Lung microvascular endothelial cell (primary cell): Measurements from ENCODE around the gene AKAP13. TPM values are rescaled to one million over a fixed set of nuclear protein-coding genes. Genes with fewer than 3 reads are reported as not detected.
"Not testable (repeated sequence)": the region's sequence is repeated elsewhere in the genome, so short reads cannot be mapped to it uniquely, and the experiment has no call there.

Source experiments
- DNase-seq, 2 donors: peaks; one replicate each; pipeline versions ENCODE4 v3.0.0 to v3.0.0-alpha.2; 2010; ENCODE audit warnings: low read depth in 2 of 2
- total RNA-seq: library from RNA; depleted of rRNA; stranded (reverse); fragments of >200 nt; gene quantifications from 2 replicates; pipeline ENCODE4 v1.2.1, GENCODE V29; 2014

AKAP13 gene
- total RNA-seq, 1 donor from 2014 or later = 44.4 TPM

GRCh38 chr15:85786781-85787114 lies 406.3 kb downstream of the AKAP13 start:
- no peak for DNase-seq

- no peak for DNase-seq
Measured at GRCh38 chr15:85788771-85789495, 408.5 kb downstream of the AKAP13 start.

- no peak for DNase-seq
Measured at GRCh38 chr15:85789496-85789875, 409.1 kb downstream of the AKAP13 start.

GRCh38 chr15:85792102-85792731 lies 411.8 kb downstream of the AKAP13 start:
- DNase-seq = no peak

DNA sequence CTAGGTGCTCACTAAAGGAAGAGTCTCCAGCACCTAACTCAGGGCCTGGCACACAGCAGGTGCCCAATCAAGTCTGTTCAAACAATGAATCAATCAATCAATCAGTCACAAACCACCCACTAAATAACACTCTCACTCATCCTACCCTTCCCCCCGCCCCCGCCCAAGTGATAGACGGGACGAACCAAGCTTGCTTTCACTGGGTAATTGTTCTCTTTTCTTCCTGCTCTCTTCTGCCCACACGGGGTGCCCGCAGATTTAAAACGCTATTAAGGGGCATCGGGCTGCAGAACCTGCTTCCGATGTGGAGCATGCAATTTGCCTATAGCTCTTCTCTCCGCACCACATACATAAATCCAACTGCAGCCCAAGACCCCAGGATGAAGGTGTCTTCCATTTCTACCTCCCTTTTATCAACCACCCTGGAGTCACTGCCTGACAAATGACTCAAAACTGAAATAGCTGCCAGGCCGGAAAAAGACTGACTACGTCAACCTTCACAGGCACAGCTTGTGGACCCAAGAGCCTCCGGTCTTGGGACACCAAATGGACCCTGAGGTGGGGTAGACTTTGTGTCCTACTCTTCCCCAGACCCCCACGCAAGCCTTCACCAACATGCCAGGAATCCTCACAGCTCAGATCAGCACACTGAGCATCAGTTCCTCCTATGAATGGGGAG lies 412.6 kb downstream of the AKAP13 start:
- peak in 1 of 2 donors; percentile 30 for DNase-seq

- peak; percentile 33 to 42 for DNase-seq
Measured at GRCh38 chr15:85793641-85794597, 413.5 kb downstream of the AKAP13 start.

GRCh38 chr15:85794598-85795336 lies 414.4 kb downstream of the AKAP13 start, which contains the start of gene KLHL25:
Gene KLHL25 (minus strand): TSS chr15:85794925. CDS start chr15:85769810, 25,115 bp downstream.
- DNase-seq = peak; percentile 95

DNA sequence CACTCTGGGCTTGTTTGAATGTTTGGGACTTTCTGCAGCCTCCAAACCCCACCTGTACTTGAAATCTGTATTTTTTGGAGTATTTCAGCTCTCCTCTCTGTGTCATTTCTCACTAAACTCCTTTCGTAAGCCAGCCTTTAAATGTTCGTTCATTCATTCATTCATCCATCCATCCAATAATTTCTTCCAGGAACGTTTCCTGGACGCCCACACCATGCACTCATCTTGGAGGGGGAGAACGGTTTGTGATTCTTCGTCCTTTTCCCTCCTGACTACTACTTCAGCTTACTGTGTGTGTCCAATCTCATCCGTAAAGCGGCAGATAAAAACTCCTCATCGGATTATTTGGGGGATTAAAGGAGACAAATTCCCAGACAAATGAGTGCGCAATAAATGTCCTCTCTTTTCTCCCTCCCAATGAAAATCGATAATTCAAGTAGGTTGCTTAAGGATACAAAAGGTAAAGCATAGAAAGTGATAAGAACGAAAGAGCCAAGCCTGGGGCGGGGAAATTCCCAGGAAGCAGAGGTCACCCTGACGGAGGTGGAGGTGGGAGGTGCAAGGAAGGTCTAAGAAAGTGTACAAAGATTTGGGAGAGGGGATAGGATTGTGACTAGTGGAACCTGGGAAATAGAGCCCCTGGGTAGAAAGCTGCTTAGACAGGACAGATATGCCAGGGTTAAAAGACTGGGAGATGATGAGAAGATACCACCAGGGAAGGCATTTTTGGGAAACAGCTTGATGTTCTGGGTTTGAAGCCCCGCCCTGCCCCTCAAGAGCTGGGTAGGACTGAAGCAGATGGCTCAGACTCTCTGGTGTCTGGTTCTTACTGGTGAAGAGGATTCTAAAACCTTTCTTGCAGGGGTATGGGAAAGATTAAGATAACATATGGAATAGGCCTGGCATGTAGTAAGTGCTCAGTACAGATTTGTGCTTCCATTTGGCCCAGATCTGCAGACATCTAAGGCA lies 415.2 kb downstream of the AKAP13 start:
- DNase-seq = no peak

DNA sequence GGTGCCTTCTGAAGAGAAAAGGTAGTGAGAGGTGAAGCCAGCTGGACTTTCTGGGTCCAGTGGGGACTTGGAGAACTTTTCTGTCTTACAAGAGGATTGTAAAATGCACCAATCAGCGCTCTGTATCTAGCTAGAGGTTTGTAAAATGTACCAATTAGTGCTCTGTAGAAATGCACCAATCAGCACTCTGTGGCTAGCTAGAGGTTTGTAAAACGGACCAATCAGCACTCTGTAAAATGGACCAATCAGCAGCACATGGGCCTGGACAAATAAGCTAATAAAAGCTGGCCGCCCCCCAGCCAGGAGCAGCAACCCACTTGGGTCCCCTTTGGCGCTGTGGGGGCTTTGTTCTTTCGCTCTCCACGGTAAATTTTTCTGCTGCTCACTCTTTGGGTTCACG lies 416.0 kb downstream of the AKAP13 start:
- not testable (repeated sequence) for DNase-seq
